ENCODE results near the gene PARVB.

PARVB gene

DNA sequence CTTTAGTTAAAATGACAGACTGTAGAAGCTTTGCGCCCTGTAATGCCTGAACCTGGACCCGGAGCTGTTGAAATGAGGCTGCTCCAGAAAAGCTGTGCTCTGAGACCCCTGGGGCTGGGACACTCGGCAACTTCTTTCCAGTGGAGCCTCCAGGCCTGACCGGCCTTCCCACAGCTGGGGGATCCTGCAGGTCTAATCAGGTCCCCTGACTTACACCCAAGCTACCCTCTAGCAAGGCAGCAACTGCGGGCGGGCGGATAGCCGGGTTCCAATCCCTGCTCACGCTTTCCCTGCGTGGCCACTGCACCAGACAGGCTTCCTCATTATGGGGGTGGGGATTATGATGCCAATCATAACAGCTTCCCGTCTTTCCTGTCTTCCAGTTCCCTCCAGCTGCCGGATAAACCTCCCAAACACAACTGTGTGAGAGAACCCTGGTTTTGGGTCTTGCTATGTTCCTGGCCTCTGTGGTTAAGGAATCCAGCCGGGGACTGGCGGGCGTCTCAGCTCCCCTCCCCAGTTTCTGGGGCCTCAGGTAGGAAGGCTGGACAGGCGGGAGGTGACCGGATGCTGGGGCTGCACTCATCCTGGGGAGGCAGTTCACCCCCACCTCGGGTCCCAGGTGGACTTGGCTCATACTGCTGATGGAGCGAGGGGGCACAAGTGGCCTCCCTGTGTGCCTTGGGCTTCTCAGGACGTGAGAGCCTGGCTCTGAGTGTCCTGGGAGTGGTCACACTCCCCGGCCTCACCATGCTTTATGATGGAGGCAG, 195.2 kb downstream of the PARVB start:
- DNase-seq (ENCODE audit: low spot score), result no peak

DNA sequence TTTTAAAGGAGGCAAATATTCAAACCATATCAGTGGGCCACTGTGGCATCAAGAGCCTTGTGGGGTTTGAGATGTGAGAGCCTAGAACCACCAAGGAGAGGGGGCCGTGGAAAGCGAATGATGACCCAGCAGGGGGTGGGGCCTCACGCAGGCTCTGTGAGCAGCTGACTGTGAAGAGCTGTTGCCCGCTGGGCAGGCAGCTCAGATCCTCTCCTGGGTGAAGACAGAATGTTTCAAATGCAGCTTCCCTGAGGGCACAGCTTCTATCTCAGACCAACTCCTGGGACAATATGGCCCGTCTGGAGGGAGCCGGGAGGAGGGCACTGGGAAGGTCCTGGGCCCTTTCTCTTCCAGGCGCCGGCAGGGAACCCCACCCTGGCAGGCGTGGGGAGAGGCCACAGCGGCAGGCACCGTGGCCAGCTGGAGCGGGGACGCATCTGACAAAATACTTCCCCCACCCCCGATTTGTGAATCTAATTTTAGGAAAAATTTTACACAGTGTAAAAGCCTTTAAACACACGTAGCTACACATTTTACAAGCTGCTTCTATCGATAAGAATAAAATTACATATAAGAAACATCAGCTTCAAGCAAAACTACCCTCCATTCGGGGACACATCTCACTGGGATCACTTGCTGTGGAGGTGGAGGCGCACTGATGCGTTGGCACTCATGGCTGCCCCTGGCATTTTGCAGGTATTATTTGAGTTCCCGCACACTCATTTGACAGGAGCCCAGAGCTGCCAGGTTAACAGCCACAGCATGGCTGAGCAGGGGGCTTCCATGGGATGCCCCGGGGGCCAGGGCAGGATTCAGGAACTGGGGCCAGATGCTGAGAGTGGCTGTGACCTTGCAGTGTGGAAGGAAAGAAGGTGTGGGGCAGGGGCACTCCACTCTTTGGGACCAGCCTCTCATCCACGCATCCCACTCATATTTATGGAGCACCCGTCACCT, 196.9 kb downstream of the PARVB start:
- DNase-seq (ENCODE audit: low spot score), result no peak

DNA sequence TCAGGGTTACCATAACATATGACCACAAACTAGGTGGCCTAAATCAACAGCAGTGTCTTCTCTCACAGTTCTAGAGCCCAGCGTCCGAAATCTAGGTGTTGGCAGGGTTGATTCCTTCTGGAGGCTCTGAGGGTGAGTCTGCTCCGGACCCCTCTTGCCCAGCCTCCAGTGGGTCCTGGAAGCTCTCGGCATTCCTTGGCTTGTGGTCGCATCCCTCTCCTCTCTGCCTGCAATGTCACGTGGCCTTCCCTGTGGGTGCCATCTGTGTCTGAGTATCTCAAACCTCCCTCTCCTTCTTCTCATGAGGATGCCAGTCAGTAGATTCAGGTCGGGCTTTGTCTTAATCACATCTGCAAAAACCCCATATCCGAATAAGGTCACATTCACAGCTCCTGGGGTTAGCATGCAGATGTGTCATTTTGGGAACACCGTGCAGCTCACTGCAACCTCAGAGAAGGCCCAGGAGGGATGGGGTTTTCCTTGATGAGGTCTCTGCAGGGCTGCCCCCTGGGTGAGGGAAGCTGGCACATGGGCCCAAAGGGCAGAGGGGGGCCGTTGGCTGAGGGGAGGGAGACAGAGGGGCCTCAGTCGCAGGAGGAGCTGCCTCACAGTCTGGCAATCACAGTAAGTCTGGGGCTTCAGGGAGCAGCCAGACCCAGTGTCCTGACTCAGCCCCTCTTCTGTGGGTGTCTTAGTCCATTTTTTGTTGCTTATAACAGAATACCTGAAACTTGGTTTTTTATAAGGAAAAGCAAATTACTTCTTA, 197.8 kb downstream of the PARVB start:
- no peak for DNase-seq (ENCODE audit: low spot score)

Measured in HuH-7 (cell line).